HG03103 (cell line): Measurements from ENCODE around the gene ABRACL.
"Not testable (repeated sequence)": the region's sequence is repeated elsewhere in the genome, so short reads cannot be mapped to it uniquely, and the experiment has no call there.

Experiments
- ATAC-seq: cut with Tn5 transposase; IDR thresholded peaks from one replicate; pipeline ENCODE4 v1.9.1; 2021; ENCODE audit warnings: low read depth; ENCODE audit not compliant: unreplicated experiment

The ABRACL gene

DNA sequence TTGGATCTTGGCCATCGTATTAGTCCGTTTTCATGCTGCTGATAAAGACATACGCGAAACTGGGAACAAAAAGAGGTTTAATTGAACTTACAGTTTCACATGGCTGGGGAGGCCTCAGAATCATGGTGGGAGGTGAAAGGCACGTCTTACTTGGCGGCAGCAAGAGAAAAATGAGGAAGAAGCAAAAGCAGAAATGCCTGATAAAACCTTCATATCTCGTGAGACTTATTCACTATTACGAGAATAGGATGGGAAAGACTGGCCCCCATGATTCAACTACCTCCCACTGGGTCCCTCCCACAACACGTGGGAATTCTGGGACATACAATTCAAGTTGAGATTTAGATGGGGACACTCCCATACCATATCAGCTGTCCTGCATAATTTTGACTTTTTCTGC lies 20.4 kb upstream of the ABRACL start:
- no peak for ATAC-seq

DNA sequence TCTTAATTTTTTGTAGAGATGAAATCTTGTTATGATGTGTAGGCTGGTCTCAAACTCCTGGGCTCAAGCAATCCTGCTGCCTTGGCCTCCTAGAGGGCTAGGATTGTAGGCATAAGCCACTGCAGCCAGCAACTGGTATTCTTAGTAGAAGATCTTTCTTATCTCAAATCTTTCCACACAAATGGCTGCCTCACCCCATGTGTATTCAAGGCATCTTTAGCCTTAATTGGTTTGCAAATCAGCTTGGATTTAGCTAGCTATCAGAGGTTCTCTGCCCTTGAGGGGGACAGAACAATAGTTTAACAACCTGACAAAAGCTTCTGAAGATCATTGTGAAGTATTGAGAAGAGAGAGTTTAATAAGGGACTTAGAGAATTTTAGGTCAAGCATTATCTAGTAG lies 17.9 kb upstream of the ABRACL start:
- ATAC-seq = no peak

DNA sequence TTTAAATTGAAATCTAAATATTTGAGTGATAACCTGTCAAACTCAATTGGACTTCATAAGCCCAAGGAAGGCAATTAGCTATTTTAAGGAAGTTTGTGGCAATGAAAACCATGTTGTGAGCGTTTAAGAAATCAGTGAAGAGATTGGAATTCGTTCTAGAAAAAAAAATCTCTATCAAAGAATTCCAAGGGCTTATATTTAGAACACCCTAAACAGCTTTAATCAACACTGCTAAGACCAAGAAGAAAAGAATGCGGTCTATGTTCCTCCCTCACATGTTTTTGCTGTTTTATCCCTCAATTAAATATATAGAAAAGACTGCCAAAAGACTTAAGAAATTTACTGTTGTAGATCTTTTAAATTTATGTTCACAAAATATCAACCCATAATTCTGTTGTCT lies 16.6 kb upstream of the ABRACL start:
- no peak for ATAC-seq

DNA sequence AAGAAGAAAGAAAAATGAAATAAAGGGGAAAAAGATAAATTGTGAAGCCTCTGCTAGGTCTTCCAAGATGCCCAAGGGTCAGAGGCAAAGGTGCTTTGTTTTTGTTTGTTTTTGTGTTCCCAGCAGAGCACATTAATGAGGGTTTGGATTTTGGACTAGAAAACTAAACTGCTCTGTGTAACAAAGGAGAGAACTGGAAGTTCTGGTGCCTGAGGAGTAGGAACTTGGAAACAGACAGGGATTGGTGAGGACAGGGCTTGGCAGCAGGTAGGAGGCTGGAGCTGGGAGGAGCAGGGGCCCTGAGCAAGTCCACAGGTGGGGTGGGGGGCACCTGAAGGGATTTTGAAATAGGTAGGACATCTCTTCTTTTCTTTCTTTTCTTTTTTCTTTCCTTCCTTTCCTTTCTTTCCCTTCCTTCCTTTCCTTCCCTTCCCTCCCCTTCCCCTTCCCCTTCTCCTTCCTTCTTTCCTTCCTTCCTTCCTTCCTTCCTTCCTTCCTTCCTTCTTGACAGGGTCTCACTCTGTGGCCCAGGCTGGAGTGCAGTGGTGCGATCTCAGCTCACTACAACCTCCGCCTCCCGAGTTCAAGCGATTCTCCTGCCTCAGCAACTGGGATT lies 15.3 kb upstream of the ABRACL start:
- ATAC-seq = no peak

DNA sequence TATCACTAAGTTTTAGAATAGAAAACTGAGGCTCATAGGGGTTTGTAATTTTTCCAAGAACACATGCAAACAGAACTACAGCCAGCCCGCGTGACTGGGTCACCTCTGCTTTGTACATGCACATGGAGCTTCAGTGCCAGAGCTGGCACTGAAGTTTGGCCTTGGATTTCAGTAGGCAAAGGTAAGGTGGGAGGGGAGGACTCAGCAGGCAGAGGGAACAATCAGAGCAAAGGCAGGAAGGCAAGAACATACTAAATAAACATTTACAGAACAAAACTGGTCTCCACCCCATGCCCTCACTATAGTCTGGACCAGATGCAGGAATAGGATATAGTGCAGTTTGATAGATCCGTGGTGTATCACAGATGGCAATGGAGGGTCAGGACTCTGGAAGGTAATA lies 13.6 kb upstream of the ABRACL start:
- ATAC-seq = no peak

DNA sequence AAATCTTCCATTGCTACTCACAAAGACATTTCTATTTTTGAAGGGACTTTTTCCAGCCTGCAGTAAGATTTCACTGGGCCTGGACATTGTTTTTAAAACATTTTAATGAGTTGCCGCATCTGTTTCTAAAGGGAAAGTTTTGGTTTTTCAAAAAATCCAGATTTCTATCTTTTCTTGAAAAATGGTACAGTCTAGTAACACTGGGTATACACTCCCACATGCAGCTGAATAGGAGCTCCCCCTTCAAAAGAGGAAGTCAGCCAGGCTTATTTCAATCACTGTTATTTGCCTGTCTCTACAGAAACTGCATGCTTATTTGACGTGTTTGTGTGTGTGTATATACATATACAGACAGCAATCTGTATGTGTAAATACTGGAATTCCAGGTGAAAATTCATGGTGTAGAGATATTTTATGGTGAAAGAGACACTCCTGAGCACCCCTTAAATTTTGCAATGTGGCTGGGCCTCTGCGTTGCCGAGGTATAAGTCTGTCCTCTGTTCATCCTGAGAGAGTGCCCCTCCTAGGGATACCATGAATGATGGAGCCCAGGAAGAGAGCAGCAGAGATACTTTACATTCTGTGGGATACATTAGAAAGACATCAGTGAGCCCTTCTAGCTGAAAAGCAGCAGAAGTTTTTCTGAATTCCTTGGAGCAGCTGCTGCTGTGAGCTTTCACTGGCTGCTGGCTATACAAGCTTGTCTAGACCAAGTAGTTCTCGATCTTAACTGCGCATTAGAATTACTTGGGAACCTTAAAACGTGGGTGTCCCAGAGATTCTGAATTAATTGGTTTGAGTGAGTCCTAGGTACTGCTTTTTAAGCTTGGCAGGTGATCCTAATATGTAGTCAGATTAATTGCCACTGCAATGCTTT lies 12.0 kb upstream of the ABRACL start:
- peak; percentile 95 for ATAC-seq

DNA sequence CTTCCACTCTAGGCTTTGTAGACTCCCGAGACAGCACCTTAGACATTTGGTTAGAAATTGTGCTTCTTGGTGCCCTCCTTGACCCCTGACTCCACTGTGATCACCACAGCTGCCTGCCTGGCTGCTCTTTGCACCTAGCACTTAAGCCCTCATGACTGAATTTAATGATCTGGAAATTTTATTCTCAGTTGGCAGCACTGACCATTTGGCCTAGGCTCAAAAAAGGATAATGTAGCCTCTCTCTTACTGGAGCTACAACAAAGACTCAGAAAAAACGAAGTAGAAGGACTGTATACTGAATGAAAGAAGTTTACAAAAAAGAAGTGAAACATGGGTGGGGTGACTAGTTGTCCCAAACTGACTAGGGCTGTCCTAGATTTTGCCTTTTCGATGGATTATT lies 11.3 kb upstream of the ABRACL start:
- ATAC-seq = no peak

DNA sequence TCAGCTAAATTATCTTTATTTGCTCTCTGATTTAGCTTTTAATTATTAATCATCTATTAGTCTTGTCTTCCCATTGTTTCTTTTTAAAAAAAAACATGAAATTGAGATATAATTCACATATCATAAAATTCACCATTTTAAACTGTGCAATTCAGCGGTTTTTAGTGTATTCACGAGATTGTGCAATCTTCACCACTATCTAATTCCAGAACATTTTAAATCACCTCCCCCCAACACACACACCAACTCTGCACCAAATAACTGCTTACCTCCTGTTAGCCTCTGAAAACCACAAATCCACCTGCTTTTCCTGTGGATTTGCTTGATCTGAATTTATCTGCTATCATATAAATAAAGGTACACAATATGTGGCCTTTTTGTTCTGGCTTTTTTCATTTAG lies 8.8 kb upstream of the ABRACL start:
- no peak for ATAC-seq

DNA sequence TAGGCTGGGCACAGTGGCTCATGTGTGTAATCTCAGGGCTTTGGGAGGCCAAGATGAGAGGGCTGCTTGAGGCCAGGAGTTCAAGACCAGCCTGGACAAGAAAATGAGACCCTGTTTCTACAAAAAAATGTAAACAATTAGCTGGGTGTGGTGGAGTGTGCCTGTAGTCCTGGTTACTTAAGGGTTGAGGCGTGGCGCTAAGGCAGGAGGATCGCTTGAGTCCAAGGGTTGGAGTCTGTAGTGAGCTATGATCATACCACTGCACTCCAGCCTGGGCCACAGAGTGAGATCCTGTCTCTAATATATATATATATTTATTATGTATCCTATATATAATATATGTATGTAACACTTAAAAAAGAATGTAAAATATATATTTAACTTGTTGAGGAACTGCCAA lies 7.9 kb upstream of the ABRACL start:
- ATAC-seq = no peak

DNA sequence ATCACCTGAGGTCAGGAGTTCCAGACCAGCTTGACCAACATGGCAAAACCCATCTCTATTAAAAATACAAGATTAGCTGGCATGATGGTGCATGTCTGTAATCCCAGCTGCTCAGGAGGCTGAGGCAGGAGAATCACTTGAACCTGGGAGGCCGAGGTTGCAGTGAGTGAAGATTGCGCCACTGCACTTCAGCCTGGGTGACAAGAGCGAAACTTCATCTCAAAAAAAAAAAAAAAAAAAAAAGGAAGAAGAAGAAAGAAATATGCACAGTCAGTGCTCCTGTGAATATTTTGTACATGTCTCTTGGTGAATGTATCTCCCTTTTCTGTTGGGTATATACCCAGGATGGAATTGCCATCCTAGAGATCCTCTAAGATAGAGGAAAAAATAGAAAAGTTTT lies 3.1 kb upstream of the ABRACL start:
- ATAC-seq = not testable (repeated sequence)

DNA sequence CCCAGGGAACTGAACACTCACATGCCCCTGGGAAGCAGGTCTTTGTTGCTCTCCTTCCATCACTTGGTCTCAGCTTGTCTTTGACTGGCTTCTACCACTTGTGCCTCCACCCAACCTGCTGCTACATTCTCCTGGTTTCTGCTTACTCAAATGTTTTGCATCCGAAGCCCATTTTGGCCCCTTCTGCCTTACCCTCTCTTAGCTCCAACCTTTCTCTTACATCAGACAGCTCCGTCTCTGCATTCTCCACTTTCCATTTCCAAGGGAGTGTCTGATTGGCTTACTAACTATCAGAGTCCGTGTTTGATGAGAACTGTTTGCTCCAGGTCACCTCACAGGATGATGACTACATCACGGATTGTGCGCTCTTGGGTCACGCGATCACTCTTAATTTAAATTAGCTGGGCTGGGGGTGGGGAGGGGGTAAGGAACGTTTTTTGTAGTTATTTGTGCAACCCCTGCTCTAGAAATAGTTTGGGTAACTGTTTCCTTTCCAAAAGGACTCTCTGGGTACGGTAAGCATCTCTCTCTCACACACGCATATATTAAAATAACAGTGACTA lies 844 bp upstream of the ABRACL start:
- no peak for ATAC-seq

DNA sequence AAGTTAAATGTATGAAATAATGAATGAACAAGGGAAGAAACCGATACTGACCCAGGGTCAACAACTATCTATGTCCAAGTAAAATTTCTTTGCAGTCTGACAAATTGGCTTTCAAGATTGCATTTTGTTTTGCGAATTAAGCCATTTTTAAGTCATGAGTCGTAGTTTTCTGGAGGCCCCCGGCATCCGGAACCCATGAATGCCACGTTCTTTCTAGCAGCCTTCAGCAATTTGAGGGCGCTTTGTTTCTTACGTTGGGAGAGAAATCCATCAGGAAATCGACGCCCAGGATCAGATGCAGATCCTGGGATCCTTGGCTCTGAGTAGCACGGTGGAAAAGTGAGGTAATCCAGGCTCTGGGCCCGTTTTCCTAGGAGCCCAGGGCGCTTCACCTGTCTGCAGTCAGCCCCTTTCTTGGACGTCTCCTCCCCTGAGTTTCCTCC lies 309 bp upstream of the ABRACL start:
- ATAC-seq = peak; percentile 0

DNA sequence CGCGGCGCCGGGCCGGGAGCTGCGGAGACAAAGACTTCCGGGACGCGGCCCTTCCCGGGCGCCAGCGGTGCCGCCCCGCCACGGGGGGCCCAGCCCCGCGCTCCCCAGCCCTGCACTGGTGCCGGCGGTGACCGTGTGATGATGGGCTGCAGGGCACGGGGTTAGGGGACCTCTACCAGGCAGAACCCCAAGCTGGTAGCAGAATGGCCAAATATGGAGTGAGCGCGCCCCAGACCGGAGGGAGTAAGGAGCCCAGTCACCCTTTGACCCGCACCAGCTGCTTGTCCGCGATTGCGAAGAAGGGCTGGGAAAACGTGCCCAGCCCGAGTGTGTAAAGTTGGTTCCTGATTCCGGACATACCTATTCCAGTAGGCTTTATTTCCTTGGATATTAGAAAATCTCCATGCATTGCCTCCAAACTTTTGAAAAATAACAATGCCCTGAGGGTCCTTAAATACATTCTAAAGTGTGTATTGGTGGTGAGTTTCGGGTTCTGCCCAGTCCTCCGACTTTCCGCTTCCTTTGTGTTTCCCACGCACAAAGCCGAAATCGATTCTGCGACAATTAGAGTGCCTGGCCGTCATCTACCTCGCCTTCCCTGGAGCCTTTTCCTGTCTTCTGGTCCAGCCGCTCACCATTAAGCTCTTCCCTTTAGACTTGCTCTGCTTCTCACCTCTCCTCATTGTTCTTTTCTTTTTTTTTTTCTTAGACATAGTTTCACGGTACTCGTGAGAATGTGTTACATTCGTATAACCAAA lies 1.1 kb downstream of the ABRACL start:
- peak; percentile 18 for ATAC-seq

DNA sequence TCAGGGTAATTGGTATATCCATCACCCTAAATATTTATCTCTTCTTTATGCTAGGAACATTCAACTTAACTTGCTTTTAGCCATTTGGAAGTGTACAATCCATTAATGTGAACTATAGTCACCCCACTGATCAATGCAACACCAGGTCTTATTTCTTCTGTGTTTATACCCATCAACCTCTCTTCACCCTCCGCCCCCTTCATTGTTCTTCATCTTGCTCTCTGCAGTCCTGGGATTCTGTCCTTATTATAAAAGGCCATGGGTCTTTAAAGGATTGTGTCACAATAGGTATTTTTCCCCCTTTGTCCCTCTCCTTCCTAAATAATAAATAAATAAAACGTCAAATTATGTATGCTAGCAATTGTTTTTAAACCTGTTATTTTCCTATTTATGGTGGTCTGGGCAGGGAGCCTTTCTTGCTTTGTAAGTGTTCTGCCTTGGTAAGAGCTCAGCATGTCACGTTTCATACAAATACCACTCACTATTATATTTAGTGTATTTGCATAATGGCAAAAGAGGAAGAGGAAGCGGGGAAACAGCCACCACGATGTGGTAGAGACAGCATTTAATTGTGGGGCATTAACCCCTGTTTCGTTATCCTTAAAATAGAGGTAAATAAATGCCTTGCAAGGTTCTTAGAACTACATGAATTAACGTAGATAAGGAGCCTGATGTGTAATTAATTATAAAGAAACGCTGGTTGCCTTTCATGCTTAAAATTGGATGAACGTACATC lies 1.9 kb downstream of the ABRACL start:
- peak; percentile 44 for ATAC-seq

DNA sequence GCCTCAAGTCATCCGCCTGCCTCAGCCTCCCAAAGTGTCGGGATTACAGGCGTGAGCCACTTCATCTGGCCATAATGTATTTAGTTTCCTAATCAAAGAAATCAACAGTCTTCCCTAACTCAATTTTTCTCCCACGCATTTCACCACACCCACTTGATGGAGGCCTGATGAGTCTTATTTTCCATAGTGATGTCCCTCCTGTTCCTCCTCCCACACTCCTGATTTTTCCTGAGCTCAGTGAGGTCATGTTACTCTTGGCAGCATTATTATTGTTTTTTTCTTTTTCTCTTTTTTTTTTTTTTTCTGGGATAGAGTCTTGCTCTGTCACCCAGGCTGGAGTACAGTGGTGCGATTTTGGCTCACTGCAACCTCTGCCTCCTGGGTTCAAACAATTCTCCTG lies 8.9 kb downstream of the ABRACL start:
- ATAC-seq = no peak

DNA sequence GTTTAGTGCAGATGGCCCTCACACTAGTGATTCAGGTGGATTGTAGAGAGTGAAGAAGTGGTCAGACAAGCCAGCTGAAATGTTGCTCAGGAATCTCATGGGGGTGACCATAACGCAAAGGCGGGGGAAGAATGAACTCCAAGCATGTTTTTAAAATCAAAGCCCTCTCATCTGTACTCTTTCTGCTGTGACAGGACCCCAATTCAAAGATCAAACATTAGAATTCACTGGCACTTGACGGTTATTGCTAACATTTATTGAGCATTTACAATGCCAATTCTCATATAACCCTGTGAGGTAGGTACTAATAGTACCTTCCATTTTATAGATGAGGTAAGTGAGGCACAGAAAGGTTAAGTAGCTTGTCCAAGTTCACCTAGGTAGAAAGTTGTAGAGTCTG lies 15.7 kb downstream of the ABRACL start:
- ATAC-seq = no peak

DNA sequence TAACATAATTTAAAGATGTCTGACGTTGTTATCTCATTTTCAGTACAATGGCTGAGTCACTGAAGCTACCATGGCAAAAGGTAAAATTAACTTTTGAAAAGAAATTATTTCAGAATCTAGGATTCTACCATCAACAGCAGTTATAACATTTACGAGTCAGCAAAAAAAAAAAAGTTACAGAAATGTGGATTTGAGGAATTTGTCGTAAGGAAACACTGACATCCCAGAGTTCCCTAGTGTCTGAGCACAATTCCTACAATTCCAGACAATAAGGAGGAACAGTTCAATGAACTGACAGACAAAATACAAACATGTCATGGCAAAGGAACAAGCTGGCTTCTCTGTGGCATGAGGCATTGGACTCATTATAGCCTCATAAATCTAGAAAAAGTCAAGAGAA lies 19.1 kb downstream of the ABRACL start:
- ATAC-seq = no peak

DNA sequence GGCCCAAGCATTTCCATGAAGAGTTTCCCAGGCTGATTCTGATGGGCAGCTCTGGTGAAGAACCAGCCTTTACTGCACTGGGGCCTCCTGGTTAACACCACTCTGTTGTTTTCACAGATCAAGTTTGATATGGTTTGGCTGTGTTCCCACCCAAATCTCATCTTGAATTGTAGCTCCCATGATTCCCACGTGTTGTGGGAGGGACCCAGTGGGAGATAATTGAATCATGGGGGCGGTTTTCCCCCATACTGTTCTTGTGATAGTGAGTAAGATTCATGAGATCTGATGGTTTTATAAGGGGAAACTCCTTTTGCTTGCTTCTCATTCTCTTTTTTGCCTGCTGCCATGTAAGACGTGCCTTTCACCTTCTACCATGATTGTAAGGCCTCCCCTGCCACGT lies 20.4 kb downstream of the ABRACL start:
- not testable (repeated sequence) for ATAC-seq

DNA sequence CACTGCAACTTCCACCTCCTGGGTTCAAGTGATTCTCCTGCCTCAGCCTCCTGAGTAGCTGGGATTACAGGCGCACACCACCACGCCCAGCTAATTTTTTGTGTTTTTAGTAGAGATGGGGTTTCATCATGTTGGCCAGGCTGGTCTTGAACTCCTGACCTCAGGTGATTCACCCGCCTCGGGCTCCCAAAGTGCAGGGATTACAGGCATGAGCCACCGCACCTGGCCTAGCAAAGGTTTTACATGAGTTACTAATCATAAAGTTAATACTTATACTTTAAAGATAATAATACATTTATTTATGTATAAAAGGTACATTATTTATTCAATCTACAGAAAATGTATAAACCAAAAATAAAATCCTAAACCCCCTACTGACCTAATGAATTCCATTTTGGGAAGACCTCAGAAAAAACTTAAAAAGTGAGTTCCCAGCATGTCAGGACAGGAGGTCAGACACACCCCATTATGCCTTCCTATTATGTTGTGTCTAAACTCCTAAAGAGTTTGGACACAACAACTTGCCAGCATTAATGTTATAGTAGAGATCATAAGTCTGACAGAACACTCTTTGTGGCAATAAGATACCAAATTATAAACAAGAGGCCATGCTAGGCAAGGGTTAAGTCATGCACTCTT lies 21.7 kb downstream of the ABRACL start:
- not testable (repeated sequence) for ATAC-seq

DNA sequence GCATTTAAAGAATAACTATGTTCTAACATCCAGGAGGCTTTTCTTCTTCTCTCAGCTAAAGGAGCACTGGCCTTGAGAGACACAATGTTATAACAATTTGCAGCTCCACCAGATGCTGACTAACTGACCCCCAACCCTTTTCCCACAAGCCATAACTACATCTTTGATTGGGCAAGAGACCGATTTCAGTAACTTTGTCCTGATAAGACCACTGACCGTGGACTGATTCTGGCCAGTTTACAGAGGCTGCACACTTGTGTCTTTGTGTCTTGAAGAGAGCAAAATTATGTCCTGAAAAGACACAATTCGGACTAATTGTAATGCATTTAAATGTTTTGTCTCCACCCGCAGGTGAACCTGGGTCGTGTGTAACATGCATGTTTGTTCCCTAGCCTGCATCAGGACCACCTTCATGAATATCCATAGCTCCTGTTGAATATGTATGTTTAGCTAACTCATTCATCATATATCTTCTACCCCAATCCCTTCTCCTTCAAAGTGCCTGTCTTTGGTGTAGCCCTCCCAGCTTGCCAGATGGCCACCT lies 22.3 kb downstream of the ABRACL start:
- ATAC-seq = no peak
